ENCODE data around the gene YPEL3. TPM values are rescaled to one million over a fixed set of nuclear protein-coding genes. Genes with fewer than 3 reads are reported as not detected.

YPEL3 gene
- total RNA-seq, 1 experiment from 2014 or later, result 7.5 TPM

GRCh38 chr16:30069611-30070462 is 26.2 kb downstream of the YPEL3 start:
- no peak for DNase-seq (ENCODE audit: low spot score)

- DNase-seq (ENCODE audit: low spot score), result no peak
Observed at GRCh38 chr16:30068750-30069610, 27.0 kb downstream of the YPEL3 start.

GRCh38 chr16:30068333-30068732 is 27.7 kb downstream of the YPEL3 start:
- DNase-seq (ENCODE audit: low spot score), result no peak

- no peak for DNase-seq (ENCODE audit: low spot score)
Observed at GRCh38 chr16:30067584-30067916, 28.5 kb downstream of the YPEL3 start.

GRCh38 chr16:30066761-30067583 is 29.0 kb downstream of the YPEL3 start:
- DNase-seq (ENCODE audit: low spot score), result no peak

- DNase-seq (ENCODE audit: low spot score), result no peak
Observed at GRCh38 chr16:30065943-30066760, 29.9 kb downstream of the YPEL3 start.

- DNase-seq (ENCODE audit: low spot score), result peak; percentile 98
Observed at GRCh38 chr16:30065102-30065942, 30.7 kb downstream of the YPEL3 start, which contains the start of gene ALDOA. TSS of gene ALDOA (plus strand) at chr16:30065760. CDS start at chr16:30066898, 1,138 bp downstream.

GRCh38 chr16:30064729-30065101 is 31.3 kb downstream of the YPEL3 start:
- no peak for DNase-seq (ENCODE audit: low spot score)

- DNase-seq (ENCODE audit: low spot score), result peak; percentile 70
Observed at GRCh38 chr16:30063893-30064728, 31.9 kb downstream of the YPEL3 start.

GRCh38 chr16:30063278-30063892 is 32.6 kb downstream of the YPEL3 start:
- no peak for DNase-seq (ENCODE audit: low spot score)

GRCh38 chr16:30060836-30061554 is 35.0 kb downstream of the YPEL3 start:
- no peak for DNase-seq (ENCODE audit: low spot score)

GRCh38 chr16:30060346-30060745 is 35.7 kb downstream of the YPEL3 start:
- no peak for DNase-seq (ENCODE audit: low spot score)

GRCh38 chr16:30054959-30055553 is 41.0 kb downstream of the YPEL3 start:
- DNase-seq (ENCODE audit: low spot score), result no peak

GRCh38 chr16:30054451-30054850 is 41.6 kb downstream of the YPEL3 start:
- DNase-seq (ENCODE audit: low spot score), result no peak

- DNase-seq (ENCODE audit: low spot score), result peak; percentile 90
Observed at GRCh38 chr16:30053376-30054015, 42.5 kb downstream of the YPEL3 start.

GRCh38 chr16:30052671-30053372 is 43.2 kb downstream of the YPEL3 start:
- peak; percentile 89 for DNase-seq (ENCODE audit: low spot score)
